Mesenteric fat pad (tissue), 1 donor: ENCODE data around the gene DTHD1. TPM values are rescaled to one million over a fixed set of nuclear protein-coding genes. Genes with fewer than 3 reads are reported as not detected.

Experiments used
- DNase-seq: peaks from one replicate; pipeline ENCODE4 v3.0.0-alpha.2; 2020; ENCODE audit warnings: low spot score
- total RNA-seq: library from RNA; stranded (reverse); fragmentation: NEBNext Ultra II Directional; extraction: Animal tissue kit (Norgen Biotek cat#: 25700); gene quantifications from one replicate; pipeline ENCODE4 v1.2.1, GENCODE V29; 2021
- donor health status: DM: yes; HTN: yes; CAD: no.

Gene DTHD1
- total RNA-seq, 1 donor from 2014 or later, result 0.39 TPM

GRCh38 chr4:36338973-36339372 lies 57.6 kb downstream of the DTHD1 start:
- DNase-seq, result no peak

- no peak for DNase-seq
Observed at GRCh38 chr4:36341936-36342335, 60.5 kb downstream of the DTHD1 start.

- no peak for DNase-seq
Observed at GRCh38 chr4:36343501-36344175, 62.2 kb downstream of the DTHD1 start.

- DNase-seq, result no peak
Observed at GRCh38 chr4:36348403-36348938, 67.1 kb downstream of the DTHD1 start.

- DNase-seq, result no peak
Observed at GRCh38 chr4:36349938-36350549, 68.6 kb downstream of the DTHD1 start.

- no peak for DNase-seq
Observed at GRCh38 chr4:36351082-36351666, 69.8 kb downstream of the DTHD1 start.

- DNase-seq, result no peak
Observed at GRCh38 chr4:36353998-36354397, 72.6 kb downstream of the DTHD1 start.

- DNase-seq, result no peak
Observed at GRCh38 chr4:36358173-36358572, 76.8 kb downstream of the DTHD1 start.

GRCh38 chr4:36360755-36361154 lies 79.3 kb downstream of the DTHD1 start:
- no peak for DNase-seq

- no peak for DNase-seq
Observed at GRCh38 chr4:36363024-36363423, 81.6 kb downstream of the DTHD1 start.

GRCh38 chr4:36374836-36375511 lies 93.6 kb downstream of the DTHD1 start:
- DNase-seq, result no peak

- DNase-seq, result no peak
Observed at GRCh38 chr4:36385951-36386571, 104.6 kb downstream of the DTHD1 start.

GRCh38 chr4:36386691-36387090 lies 105.3 kb downstream of the DTHD1 start:
- no peak for DNase-seq

GRCh38 chr4:36388710-36389109 lies 107.3 kb downstream of the DTHD1 start:
- no peak for DNase-seq

- DNase-seq, result no peak
Observed at GRCh38 chr4:36391411-36391810, 110.0 kb downstream of the DTHD1 start.

GRCh38 chr4:36392024-36392423 lies 110.6 kb downstream of the DTHD1 start:
- DNase-seq, result no peak

- DNase-seq, result no peak
Observed at GRCh38 chr4:36392916-36393315, 111.5 kb downstream of the DTHD1 start.
